Urinary bladder (tissue), 4 donors: ENCODE data around the gene POC5. TPM values are rescaled to one million over a fixed set of nuclear protein-coding genes. Genes with fewer than 3 reads are reported as not detected.

Source experiments
- DNase-seq: peaks from one replicate; pipeline ENCODE4 v3.0.0-alpha.2; 2015; ENCODE audit errors: extremely low spot score
- H3K27ac ChIP-seq: one replicate; pipeline ENCODE4 v1.5.1; 2013; ENCODE audit warnings: low read depth, mild to moderate bottlenecking, moderate library complexity
- H3K36me3 ChIP-seq: one replicate; pipeline ENCODE4 v1.6.1; 2013; ENCODE audit warnings: mild to moderate bottlenecking, moderate library complexity; ENCODE audit not compliant: insufficient read depth
- H3K4me1 ChIP-seq: one replicate; pipeline ENCODE4 v1.6.1; 2013; ENCODE audit warnings: mild to moderate bottlenecking, moderate library complexity; ENCODE audit not compliant: insufficient read depth
- H3K4me3 ChIP-seq: one replicate; pipeline ENCODE4 v1.5.1; 2013; ENCODE audit warnings: low read depth, low read length
- WGBS: extraction: QIAGEN DNeasy Blood & Tissue Kit; methylation state at CpG from one replicate; pipeline ENCODE4 v1.1.7; 2013; 5-methylcytosine and 5-hydroxymethylcytosine counted together
- polyA plus RNA-seq: library from polyadenylated mRNA; stranded (reverse); fragments of 200-250 nt; gene quantifications from one replicate; pipeline ENCODE4 v1.2.3, GENCODE V29; 2013
- total RNA-seq: library from RNA; depleted of rRNA; stranded (reverse); fragments of >200 nt; gene quantifications from one replicate; pipeline ENCODE4 v1.2.3, GENCODE V29; 2014
- donor health status: healthy with polysubstance abuse.
- donor health status: healthy.

The POC5 gene
- total and polyA plus RNA-seq, 2 donors, result 9.2 to 26.5 TPM

DNA sequence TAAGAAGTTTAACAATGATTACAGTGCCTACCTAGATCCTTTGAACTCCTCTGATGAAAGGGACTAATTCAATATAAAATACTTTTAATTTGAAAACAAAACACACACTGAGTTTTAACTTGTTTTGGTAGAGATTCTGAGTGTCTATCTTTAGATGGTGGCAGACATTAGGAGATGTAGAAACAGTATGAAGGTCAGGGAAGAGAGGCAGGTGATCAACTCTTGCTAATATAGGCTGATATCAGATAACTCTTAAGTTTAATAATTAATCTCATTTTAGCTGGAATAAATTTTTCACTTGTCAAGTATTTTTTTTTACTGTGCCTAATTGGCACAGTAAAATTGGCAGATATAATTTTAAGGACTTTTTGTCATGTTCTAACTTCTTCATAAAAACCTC, 30.8 kb downstream of the POC5 start:
- DNase-seq, result no peak
- Histone ChIP-seq H3K36me3 (peaks cover 2% of the 10 kb centered on the region), H3K4me3 (no peak overlapping the region), H3K27ac (no peak overlapping the region), H3K4me1 (no peaks in the 10 kb centered on the region)

- no peak overlapping the region for H3K27ac ChIP-seq
- no peak for DNase-seq
- 97% methylated on average over 11 of the region's 11 CpGs for WGBS
- H3K4me1 ChIP-seq, result no peaks in the 10 kb centered on the region
- H3K4me3 ChIP-seq, result no peak overlapping the region
- peaks cover 2% of the 10 kb centered on the region for H3K36me3 ChIP-seq
These were observed 32.1 kb downstream of the POC5 start for GRCh38 chr5:75685141-75685540.

DNA sequence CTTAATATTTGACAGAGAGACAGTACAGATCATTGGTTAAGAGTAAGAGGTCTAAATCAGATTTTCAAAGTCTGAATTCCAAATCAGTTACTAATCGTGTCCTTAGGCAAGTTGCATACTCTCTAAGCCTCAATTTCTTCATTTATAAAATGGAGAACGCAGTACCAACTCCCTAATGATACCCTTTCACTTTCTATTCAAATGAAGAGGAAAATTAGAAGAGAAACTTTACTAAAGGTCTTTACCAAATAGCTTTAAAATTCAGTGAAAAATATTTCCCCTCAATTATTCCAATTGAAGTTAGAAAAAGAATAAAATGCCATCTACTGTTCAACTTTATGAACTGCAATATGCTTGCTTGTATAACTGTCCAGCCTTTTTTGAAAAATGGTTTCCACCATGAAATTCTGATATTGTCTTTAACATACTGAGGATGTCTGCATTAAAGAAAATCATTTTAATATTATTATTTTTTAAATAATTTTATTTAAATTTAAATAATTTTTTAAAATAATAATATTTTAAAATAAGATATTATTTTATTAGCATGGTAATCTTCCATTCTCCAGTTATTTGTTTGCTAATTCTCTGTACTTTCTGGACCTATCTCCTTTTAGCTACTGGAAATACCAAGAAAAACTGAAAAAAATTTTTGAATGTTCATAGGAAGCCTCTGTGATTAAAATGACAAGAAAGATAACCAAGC, 36.0 kb downstream of the POC5 start:
- 32% methylated on average over 2 of the region's 2 CpGs for WGBS

GRCh38 chr5:75678155-75678554, 39.1 kb downstream of the POC5 start:
- no peaks in the 10 kb centered on the region for H3K4me1 ChIP-seq
- no peaks in the 10 kb centered on the region for H3K36me3 ChIP-seq
- no peak overlapping the region for H3K4me3 ChIP-seq
- no peak overlapping the region for H3K27ac ChIP-seq
- no peak for DNase-seq
- WGBS, result 64% methylated on average over 3 of the region's 3 CpGs

More for the DNA sequence above, 36.0 kb downstream of the POC5 start:
- no peak overlapping the region for H3K4me3 ChIP-seq
- H3K36me3 ChIP-seq, result no peaks in the 10 kb centered on the region
- no peak for DNase-seq
- H3K27ac ChIP-seq, result no peak overlapping the region
- H3K4me1 ChIP-seq, result no peaks in the 10 kb centered on the region

DNA sequence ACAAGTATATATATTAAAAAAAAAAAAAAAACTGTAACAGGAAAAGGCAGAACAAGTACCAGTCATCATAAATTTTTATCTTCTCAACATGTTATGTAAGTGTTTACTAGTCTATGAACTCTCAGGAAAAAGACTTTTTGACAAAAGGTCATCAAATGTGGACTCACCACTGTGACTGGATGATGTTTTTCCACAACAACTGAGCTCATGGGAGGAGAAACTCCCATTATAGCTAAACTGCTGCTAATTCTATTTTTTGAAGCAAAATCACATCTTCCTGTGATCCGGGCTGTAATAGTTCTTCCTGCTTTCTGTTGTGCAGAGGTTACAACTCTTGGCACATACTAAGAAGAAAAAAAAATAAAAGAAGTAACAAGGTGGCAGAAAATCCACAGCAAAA, 39.6 kb downstream of the POC5 start:
- WGBS, result 51% methylated on average over 1 of the region's 1 CpG
- Histone ChIP-seq H3K4me3 (no peak overlapping the region), H3K27ac (no peak overlapping the region)

DNA sequence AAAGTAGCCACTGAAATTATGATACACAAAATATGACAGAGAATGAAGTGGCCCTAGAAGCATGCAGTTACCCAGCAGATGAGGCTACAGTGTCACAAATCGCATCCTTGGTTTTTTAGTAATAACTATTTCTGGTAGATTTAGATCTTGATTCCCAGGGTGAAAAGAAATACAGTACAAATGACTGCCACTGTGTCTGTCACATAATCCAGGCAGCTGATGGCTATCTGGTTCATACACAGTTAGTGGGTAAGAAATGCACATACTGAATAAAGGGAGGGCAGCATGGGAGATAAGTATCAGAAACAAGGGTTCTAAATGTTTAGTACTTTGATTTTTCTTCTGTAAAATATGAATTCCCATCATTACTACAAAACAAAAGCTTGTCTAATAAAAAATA, 41.5 kb downstream of the POC5 start:
- Histone ChIP-seq H3K4me3 (no peak overlapping the region), H3K4me1 (no peaks in the 10 kb centered on the region), H3K27ac (no peak overlapping the region), H3K36me3 (no peaks in the 10 kb centered on the region)
- 92% methylated on average over 1 of the region's 1 CpG for WGBS
- DNase-seq, result no peak

More for the DNA sequence above, 39.6 kb downstream of the POC5 start:
- no peak for DNase-seq
- Histone ChIP-seq H3K4me1 (no peaks in the 10 kb centered on the region), H3K36me3 (no peaks in the 10 kb centered on the region)

DNA sequence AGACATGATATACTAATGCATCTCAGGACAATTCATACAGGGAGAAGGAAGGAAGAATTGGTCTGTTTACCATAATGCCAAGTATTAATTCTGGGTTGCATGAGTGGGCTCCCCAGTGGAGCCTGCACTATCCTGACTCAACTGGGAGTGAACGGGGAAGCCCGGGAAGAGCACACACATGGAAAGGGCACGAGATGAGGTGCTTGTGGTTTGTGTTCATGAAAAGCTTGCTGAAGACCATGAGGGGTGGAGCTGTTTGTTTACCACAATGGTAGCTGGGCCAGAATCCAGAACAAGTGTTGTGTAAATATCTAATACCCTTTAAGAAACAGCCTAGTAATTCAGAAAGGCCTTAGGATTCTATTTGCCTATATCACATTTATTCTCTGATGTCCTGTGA, 44.6 kb downstream of the POC5 start:
- H3K4me3 ChIP-seq, result no peak overlapping the region
- no peaks in the 10 kb centered on the region for H3K4me1 ChIP-seq
- H3K36me3 ChIP-seq, result no peaks in the 10 kb centered on the region
- no peak overlapping the region for H3K27ac ChIP-seq
- 84% methylated on average over 3 of the region's 3 CpGs for WGBS
- DNase-seq, result no peak

- Histone ChIP-seq H3K27ac (no peak overlapping the region), H3K36me3 (no peaks in the 10 kb centered on the region), H3K4me1 (no peaks in the 10 kb centered on the region), H3K4me3 (no peak overlapping the region)
- WGBS, result 46% methylated on average over 2 of the region's 2 CpGs
- no peak for DNase-seq
These were observed 45.7 kb downstream of the POC5 start for GRCh38 chr5:75671506-75671905.

GRCh38 chr5:75670577-75670976, 46.7 kb downstream of the POC5 start:
- no peak overlapping the region for H3K4me3 ChIP-seq
- no peaks in the 10 kb centered on the region for H3K4me1 ChIP-seq
- DNase-seq, result no peak
- 80% methylated on average over 3 of the region's 3 CpGs for WGBS
- H3K27ac ChIP-seq, result no peak overlapping the region
- H3K36me3 ChIP-seq, result no peaks in the 10 kb centered on the region

GRCh38 chr5:75668977-75669689, 48.1 kb downstream of the POC5 start:
- WGBS, result 44% methylated on average over 10 of the region's 10 CpGs

GRCh38 chr5:75668445-75668844, 48.8 kb downstream of the POC5 start:
- Histone ChIP-seq H3K36me3 (no peaks in the 10 kb centered on the region), H3K4me3 (no peak overlapping the region), H3K27ac (no peak overlapping the region), H3K4me1 (no peaks in the 10 kb centered on the region)
- 82% methylated on average over 2 of the region's 2 CpGs for WGBS
- no peak for DNase-seq

More at GRCh38 chr5:75668977-75669689, 48.1 kb downstream of the POC5 start:
- no peaks in the 10 kb centered on the region for H3K4me1 ChIP-seq
- no peaks in the 10 kb centered on the region for H3K36me3 ChIP-seq
- DNase-seq, result no peak
- H3K27ac ChIP-seq, result no peak overlapping the region
- no peak overlapping the region for H3K4me3 ChIP-seq

DNA sequence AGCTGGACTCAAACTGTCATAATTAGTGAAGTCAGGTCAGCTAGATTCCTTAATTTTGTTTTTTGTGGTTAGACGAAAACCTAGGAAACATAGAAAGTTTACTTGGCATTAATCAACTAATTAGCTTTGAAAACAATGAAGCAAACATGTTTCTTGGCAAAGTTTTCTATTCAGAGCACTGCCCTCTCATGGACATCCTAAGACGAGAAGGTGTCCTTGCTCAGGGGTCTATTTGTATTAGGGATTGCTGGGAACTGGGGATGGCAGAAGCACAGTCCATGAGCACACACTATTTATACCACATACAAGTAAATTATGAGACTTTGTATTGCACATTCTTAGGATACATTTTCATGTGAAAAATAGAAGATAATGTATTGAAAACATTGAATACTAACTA, 49.7 kb downstream of the POC5 start:
- Histone ChIP-seq H3K4me3 (no peak overlapping the region), H3K4me1 (no peaks in the 10 kb centered on the region), H3K36me3 (no peaks in the 10 kb centered on the region), H3K27ac (no peak overlapping the region)
- 65% methylated on average over 2 of the region's 2 CpGs for WGBS
- no peak for DNase-seq

DNA sequence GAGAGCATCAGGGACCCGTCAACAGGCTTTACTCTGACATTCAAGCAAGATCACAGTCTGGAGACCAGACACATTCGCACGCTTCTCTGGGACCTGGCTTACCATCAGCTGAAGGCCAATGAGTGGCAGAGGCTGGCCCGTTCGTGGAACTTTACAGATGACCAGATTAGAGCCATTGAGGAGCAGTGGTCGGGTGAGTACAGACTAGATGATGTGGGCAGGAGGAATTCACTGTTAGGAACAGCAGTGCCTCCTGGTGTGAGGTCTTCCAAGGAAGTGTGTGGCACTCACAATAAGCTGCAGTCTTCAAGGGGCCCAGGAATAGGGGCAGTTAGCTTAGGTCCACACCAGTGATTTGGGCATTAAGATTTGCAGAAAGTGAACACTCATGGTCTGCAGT, 50.4 kb downstream of the POC5 start:
- no peak for DNase-seq
- no peaks in the 10 kb centered on the region for H3K4me1 ChIP-seq
- WGBS, result 78% methylated on average over 6 of the region's 6 CpGs
- no peaks in the 10 kb centered on the region for H3K36me3 ChIP-seq
- H3K27ac ChIP-seq, result no peak overlapping the region
- H3K4me3 ChIP-seq, result no peak overlapping the region

DNA sequence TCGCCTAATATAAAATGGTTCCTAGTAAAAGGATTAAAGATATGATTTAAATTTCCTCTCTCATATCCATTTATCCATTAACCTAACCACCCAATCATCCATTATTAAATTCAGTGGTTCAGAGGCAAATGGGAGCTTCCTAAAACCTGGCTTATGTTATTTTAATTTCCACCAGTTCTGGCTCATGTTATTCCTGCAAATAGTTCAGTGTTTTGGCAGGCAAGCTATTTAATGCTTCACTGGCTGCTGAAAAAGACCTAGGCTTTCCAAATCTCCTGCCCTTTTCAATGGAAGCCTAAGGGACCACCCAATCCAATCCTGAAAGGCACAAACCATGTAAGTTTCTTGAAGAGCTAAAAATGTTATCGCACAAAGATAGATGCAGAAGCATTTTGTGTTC, 52.3 kb downstream of the POC5 start:
- H3K4me3 ChIP-seq, result no peak overlapping the region
- H3K4me1 ChIP-seq, result no peaks in the 10 kb centered on the region
- H3K36me3 ChIP-seq, result no peaks in the 10 kb centered on the region
- no peak for DNase-seq
- H3K27ac ChIP-seq, result no peak overlapping the region
- 96% methylated on average over 2 of the region's 2 CpGs for WGBS
